ENCODE data around the gene PROX1.
"Not testable (repeated sequence)": the region's sequence is repeated elsewhere in the genome, so short reads cannot be mapped to it uniquely, and the experiment has no call there.

PROX1 gene

DNA sequence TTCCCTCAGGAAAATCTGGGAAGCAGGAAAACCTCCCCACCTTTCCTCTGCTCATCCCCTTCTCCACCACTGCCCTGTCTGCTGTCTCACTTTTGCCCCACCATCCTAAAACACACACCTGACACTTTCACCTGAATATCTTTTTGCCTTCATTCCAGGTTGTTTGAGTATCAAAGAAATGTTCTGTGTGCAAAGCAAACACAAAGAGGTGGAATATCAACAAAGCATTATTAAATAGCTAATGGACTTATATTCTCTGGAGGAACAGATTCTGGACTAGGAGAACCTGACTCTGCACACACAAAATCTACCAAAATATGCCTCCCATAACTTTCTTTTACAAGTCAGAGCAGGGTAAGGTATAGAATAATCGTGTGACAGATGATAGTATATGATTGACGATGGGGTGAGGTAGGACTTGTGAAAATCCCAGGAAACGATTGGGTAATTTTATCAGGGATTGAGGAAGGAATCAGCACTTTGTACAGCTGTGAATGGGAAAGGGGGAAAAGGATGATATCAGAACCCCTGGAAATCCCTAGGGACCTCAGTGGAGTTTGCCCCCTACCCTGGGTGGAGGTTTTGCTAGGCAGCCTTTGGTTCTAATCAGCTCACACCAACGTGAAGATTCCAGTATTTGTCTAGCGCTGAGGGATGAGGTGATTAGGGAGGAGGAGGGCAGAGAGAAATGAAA is 87.7 kb downstream of the PROX1 start:
- DNase-seq, result no peak

DNA sequence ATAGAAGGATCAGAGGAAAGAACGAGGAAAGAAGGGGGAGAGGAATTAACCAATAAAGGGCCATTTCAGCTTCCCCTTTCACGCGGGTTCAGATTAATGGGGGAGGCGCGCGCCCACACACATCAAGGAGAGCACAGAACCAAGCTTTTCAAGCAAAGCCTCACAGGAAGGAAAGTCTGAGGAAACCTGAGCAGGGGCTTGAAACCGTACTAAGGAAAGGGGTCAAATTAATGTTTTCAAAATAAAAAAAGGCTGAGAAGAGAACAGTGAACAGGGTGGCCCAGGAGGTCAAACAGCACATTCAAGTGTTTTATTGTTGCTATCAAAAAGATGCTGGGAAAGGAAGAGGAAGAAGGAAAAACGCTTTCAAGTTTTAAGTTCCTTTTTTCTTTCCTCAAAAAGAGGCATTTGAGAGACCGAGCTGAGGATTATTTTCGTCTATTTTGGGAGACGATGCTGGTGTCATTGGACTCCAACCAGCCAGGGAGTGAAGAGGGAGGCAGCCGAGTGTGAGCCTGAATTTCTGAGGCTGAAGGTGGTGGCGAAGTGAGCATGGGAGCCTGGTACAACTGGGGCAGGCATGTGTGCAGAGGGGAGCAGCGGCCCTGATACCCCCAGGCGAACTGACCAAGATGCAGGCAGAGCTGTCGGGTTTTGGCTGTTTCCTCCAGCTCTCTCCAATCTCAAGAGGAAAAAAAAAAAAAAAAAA is 88.4 kb downstream of the PROX1 start:
- no peak for DNase-seq

DNA sequence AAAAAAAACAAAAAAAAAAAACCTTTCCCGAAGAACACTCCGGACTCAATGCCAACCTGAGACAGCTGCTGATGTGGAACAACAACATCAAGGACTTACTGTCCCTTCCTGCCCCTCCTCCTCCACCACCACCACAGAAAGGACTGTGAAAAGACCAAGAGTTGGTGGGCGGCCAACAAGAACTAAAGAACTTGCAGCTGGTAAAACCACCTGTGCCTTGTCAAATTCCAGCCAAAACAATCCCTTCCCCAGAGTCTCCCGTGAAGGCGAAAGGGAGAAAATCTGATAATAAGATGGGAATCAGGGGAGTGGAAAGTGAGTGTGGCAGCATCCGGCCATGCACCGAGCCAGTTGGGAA is 88.9 kb downstream of the PROX1 start:
- no peak for DNase-seq

DNA sequence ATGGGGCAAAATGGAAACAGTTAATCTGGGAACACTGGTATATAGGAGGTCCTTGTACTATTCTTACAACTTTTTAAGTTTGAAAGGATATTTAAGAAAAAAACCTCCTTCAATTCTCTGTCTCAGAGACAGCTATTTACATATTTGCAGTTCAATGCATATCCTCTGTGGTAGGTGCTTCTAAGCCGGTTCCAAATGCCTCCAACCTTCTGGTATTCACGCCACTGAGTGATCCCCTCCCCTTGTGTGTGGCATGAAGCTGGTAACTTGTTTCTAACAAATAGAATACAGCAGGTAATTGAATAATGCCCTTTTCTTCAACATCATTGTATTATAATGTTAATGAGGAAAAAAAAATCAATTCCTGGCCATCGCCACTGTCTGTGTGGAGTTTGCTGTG is 91.2 kb downstream of the PROX1 start:
- no peak for DNase-seq

DNA sequence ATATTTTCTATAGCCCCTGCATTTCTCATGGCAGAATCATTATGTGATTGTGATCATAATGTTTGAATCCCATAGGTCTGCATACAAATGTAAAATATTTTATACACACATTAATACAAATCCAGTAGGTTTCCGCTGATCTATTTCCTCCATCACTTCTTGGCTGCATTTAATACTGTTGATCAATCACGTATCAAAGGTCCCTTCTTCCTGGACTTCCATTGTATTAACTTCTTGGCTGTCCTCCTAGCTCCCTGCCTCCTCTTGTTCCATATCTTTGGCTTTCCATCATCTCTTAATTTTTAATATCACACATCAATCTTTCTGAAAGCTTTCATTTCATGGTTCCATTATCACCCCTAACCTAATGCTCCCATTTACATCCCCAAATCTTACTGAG is 97.6 kb downstream of the PROX1 start:
- no peak for DNase-seq

DNA sequence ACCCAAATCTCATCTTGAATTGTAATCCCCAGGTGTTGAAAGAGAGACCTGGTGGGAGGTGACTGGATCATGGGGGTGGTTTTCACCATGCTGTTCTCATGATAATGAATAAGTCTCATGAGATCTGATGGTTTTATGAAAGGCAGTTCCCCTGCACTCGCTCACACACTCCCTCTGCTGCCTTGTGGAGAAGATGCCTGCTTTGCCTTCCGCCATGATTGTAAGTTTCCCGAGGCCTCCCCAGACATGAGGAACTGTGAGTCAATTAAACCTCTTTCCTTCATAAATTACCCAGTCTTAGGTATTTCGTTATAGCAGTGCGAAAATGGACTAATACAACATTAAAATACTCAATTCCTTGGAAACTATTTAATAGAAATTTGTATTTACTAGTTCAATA is 99.2 kb downstream of the PROX1 start:
- no peak for DNase-seq

DNA sequence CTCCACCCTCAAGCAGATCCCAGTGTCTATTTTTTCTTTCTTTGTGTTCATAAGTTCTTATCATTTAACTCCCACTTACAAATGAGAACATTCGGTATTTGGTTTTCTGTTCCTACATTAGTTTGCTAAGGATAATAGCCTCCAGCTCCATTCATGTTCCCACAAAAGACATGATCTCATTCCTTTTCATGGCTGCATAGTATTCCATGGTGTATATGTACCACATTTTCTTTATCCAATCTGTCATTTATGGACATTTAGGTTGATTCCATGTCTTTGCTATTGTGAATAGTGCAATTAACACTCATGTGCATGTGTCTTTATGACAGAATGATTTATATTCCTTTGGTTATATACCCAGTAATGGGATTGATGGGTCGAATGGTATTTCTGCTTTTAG is 101.2 kb downstream of the PROX1 start:
- not testable (repeated sequence) for DNase-seq
